WTC11 (cell line): Measurements from ENCODE around the gene LAPTM4A. TPM values are rescaled to one million over a fixed set of nuclear protein-coding genes. Genes with fewer than 3 reads are reported as not detected.

ENCODE experiments used
- ATAC-seq: fragments of 200-7000 bp; cut with Tn5 transposase; 2 replicates; pipeline ENCODE4 v1.10.0; 2021; ENCODE audit warnings: mild to moderate bottlenecking, moderate library complexity
- CTCF ChIA-PET: fragments of 300-600 bp; sonication (Branson Sonifier 250); formaldehyde crosslinking; loops from one replicate; lab custom pipeline; 2021; ENCODE audit warnings: antibody characterized with exemption; lab: Charles Lee
- POLR2A ChIA-PET: fragments of 350-600 bp; sonication (Branson Sonifier 250); formaldehyde crosslinking; loops from one replicate; lab custom pipeline; 2021; ENCODE audit warnings: antibody characterized with exemption; lab: Charles Lee
- DNase-seq: peaks from one replicate; pipeline ENCODE4 v3.0.0; 2021; ENCODE audit warnings: low spot score
- H3K27ac Mint-ChIP-seq: 2 replicates; pipeline ENCODE4 v1.8.0; 2021; ENCODE audit warnings: mixed read lengths
- H3K27me3 Mint-ChIP-seq: 2 replicates; pipeline ENCODE4 v1.8.0; 2021; ENCODE audit warnings: low read depth, mild to moderate bottlenecking, moderate library complexity, mixed read lengths
- H3K36me3 Mint-ChIP-seq: 2 replicates; pipeline ENCODE4 v1.8.0; 2021; ENCODE audit warnings: mixed read lengths
- H3K4me1 Mint-ChIP-seq: 2 replicates; pipeline ENCODE4 v1.8.0; 2022; ENCODE audit warnings: mixed read lengths
- H3K4me3 Mint-ChIP-seq: 2 replicates; pipeline ENCODE4 v1.8.0; 2021; ENCODE audit warnings: mild to moderate bottlenecking, moderate library complexity, mixed read lengths
- H3K9me3 Mint-ChIP-seq: 2 replicates; pipeline ENCODE4 v1.8.0; 2021; ENCODE audit warnings: mixed read lengths
- ETV6 ChIP-seq: sonication (generic); formaldehyde crosslinking; IDR thresholded peaks from 2 replicates; pipeline ENCODE4 v1.8.1; 2022; ENCODE audit warnings: mild to moderate bottlenecking, missing genetic modification reagents
- FOXP1 ChIP-seq: sonication (generic); formaldehyde crosslinking; IDR thresholded peaks from 2 replicates; pipeline ENCODE4 v1.8.0; 2022; ENCODE audit warnings: missing genetic modification reagents, mild to moderate bottlenecking, moderate library complexity, borderline replicate concordance
- GRHL2 ChIP-seq: fragments of 250-450 bp; sonication (Bioruptor Pico); IDR thresholded peaks from 2 replicates; pipeline ENCODE4 v1.8.0; 2022; ENCODE audit warnings: mild to moderate bottlenecking, moderate library complexity; ENCODE audit not compliant: insufficient replicate concordance, severe bottlenecking
- NR2C2 ChIP-seq: sonication (generic); formaldehyde crosslinking; IDR thresholded peaks from 2 replicates; pipeline ENCODE4 v1.8.0; 2022; ENCODE audit warnings: mild to moderate bottlenecking, missing genetic modification reagents
- OVOL2 ChIP-seq: fragments of 250-450 bp; sonication (Bioruptor Pico); IDR thresholded peaks from 2 replicates; pipeline ENCODE4 v1.9.0; 2021; ENCODE audit warnings: mild to moderate bottlenecking, borderline replicate concordance
- PRRX2 ChIP-seq: fragments of 250-450 bp; sonication (Bioruptor Pico); IDR thresholded peaks from 2 replicates; pipeline ENCODE4 v1.8.0; 2021; ENCODE audit warnings: mild to moderate bottlenecking
- TEAD1 ChIP-seq: sonication (generic); formaldehyde crosslinking; IDR thresholded peaks from 2 replicates; pipeline ENCODE4 v1.8.0; 2022; ENCODE audit warnings: mild to moderate bottlenecking, missing genetic modification reagents
- ZNF138 ChIP-seq: sonication (generic); formaldehyde crosslinking; conservative IDR thresholded peaks from 2 replicates; pipeline ENCODE4 v1.8.1; 2022; ENCODE audit warnings: mild to moderate bottlenecking, moderate library complexity, missing genetic modification reagents
- ZNF232 ChIP-seq: sonication (generic); formaldehyde crosslinking; IDR thresholded peaks from 2 replicates; pipeline ENCODE4 v1.8.0; 2022; ENCODE audit warnings: mild to moderate bottlenecking, missing genetic modification reagents
- ZNF317 ChIP-seq: sonication (generic); formaldehyde crosslinking; IDR thresholded peaks from 2 replicates; pipeline ENCODE4 v1.8.1; 2023; ENCODE audit warnings: low read depth, mild to moderate bottlenecking, moderate library complexity, missing genetic modification reagents, borderline replicate concordance
- ZNF416 ChIP-seq: fragments of 250-450 bp; sonication (Bioruptor Pico); IDR thresholded peaks from 2 replicates; pipeline ENCODE4 v1.9.0; 2021; ENCODE audit warnings: mild to moderate bottlenecking, inconsistent platforms
- total RNA-seq: library from RNA; stranded (reverse); gene quantifications from 3 replicates; pipeline ENCODE4 v1.2.3, GENCODE V29; 2021
- TF ChIP-seq, protein P1 (sequence below): sonication (generic); formaldehyde crosslinking; IDR thresholded peaks from 2 replicates; pipeline ENCODE4 v1.8.1; 2023; ENCODE audit warnings: mild to moderate bottlenecking, missing genetic modification reagents, borderline replicate concordance
- TF ChIP-seq, protein P2 (sequence below): fragments of 250-450 bp; sonication (Bioruptor Pico); IDR thresholded peaks from 2 replicates; pipeline ENCODE4 v1.8.0; 2021; ENCODE audit warnings: mild to moderate bottlenecking
- TF ChIP-seq, protein P3 (sequence below): sonication (generic); formaldehyde crosslinking; IDR thresholded peaks from 2 replicates; pipeline ENCODE4 v1.8.1; 2022; ENCODE audit warnings: low read depth, missing genetic modification reagents, borderline replicate concordance
- TF ChIP-seq, protein P4 (sequence below): sonication (generic); formaldehyde crosslinking; IDR thresholded peaks from 2 replicates; pipeline ENCODE4 v1.8.1; 2022; ENCODE audit warnings: mild to moderate bottlenecking, missing genetic modification reagents, moderate library complexity, borderline replicate concordance
- TF ChIP-seq, protein P5 (sequence below): sonication (generic); formaldehyde crosslinking; IDR thresholded peaks from 2 replicates; pipeline ENCODE4 v1.8.1; 2022; ENCODE audit warnings: low read depth, mild to moderate bottlenecking, moderate library complexity, missing genetic modification reagents, borderline replicate concordance
- TF ChIP-seq, protein P6 (sequence below): sonication (generic); formaldehyde crosslinking; conservative IDR thresholded peaks from 2 replicates; pipeline ENCODE4 v1.8.1; 2022; ENCODE audit warnings: mild to moderate bottlenecking, missing genetic modification reagents

The LAPTM4A gene
- total RNA-seq, 1 experiment from 2014 or later = 163 TPM

DNA sequence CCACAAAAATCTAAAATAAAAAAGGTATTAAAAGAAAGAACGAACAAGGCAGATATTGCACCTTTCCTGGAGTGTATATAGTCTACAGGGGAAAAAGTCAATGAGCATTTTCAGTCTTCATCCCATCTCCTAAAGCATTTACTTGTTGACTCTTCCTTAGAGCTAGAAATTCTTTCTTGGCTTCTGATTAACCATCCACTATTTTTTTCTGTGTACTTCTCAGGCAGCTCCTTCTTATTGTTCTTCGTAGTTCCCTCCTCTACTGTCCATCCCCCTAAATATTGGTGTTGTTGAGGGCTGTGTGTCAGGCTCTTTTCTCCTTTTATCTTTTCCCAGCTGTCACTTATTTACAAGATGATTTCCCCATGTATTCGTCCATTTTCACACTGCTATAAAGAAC is 3.5 kb upstream of the LAPTM4A start:
- H3K4me3 Mint-ChIP-seq = no peak overlapping the region
- no peaks in the 10 kb centered on the region for H3K9me3 Mint-ChIP-seq
- H3K4me1 Mint-ChIP-seq = peaks cover 3% of the 10 kb centered on the region
- ChIA-PET CTCF (interaction anchor here (1.2 kb wide), 1 partner anchor 39 kb away, joined by 5 read pairs; no protein-coding TSS in a partner anchor), POLR2A (no interaction called here)
- H3K27me3 Mint-ChIP-seq = peaks cover 17% of the 10 kb centered on the region
- TF ChIP-seq TEAD1 (no peak), OVOL2 (CRISPR knock-in tag) (no peak), ZNF232 (no peak), ETV6 (CRISPR knock-in tag) (no peak), GRHL2 (CRISPR knock-in tag) (no peak)
- TF ChIP-seq, protein P1, sequence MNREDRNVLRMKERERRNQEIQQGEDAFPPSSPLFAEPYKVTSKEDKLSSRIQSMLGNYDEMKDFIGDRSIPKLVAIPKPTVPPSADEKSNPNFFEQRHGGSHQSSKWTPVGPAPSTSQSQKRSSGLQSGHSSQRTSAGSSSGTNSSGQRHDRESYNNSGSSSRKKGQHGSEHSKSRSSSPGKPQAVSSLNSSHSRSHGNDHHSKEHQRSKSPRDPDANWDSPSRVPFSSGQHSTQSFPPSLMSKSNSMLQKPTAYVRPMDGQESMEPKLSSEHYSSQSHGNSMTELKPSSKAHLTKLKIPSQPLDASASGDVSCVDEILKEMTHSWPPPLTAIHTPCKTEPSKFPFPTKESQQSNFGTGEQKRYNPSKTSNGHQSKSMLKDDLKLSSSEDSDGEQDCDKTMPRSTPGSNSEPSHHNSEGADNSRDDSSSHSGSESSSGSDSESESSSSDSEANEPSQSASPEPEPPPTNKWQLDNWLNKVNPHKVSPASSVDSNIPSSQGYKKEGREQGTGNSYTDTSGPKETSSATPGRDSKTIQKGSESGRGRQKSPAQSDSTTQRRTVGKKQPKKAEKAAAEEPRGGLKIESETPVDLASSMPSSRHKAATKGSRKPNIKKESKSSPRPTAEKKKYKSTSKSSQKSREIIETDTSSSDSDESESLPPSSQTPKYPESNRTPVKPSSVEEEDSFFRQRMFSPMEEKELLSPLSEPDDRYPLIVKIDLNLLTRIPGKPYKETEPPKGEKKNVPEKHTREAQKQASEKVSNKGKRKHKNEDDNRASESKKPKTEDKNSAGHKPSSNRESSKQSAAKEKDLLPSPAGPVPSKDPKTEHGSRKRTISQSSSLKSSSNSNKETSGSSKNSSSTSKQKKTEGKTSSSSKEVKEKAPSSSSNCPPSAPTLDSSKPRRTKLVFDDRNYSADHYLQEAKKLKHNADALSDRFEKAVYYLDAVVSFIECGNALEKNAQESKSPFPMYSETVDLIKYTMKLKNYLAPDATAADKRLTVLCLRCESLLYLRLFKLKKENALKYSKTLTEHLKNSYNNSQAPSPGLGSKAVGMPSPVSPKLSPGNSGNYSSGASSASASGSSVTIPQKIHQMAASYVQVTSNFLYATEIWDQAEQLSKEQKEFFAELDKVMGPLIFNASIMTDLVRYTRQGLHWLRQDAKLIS (CRISPR knock-in tag) = no peak
- TF ChIP-seq, protein P2, sequence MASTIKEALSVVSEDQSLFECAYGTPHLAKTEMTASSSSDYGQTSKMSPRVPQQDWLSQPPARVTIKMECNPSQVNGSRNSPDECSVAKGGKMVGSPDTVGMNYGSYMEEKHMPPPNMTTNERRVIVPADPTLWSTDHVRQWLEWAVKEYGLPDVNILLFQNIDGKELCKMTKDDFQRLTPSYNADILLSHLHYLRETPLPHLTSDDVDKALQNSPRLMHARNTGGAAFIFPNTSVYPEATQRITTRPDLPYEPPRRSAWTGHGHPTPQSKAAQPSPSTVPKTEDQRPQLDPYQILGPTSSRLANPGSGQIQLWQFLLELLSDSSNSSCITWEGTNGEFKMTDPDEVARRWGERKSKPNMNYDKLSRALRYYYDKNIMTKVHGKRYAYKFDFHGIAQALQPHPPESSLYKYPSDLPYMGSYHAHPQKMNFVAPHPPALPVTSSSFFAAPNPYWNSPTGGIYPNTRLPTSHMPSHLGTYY (CRISPR knock-in tag) = no peak
- H3K36me3 Mint-ChIP-seq = no peaks in the 10 kb centered on the region
- ATAC-seq = no peak
- no peak for DNase-seq
- H3K27ac Mint-ChIP-seq = no peak overlapping the region

DNA sequence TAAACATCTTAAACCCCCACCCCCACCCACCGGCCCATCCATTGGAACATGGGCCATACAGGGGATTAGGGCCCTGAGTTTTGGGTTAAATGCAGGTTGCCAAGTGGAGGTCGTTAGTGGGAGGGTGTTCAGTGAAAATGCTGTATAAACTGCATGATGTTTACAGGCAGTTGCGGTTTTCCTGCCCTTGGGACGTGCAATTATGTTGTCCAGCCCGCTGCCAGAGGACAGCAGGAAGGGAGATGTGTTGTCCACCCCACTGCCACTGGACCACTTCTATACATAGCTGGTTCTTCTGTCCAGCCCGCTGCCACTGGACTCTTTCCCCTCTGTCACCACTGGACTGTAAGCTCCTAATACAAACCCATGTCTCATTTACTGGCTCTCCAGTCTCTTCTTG is 2.7 kb upstream of the LAPTM4A start:
- DNase-seq = no peak
- TF ChIP-seq ZNF138 (CRISPR knock-in tag) (no peak), ZNF416 (CRISPR knock-in tag) (no peak), ZNF317 (CRISPR knock-in tag) (no peak), FOXP1 (CRISPR knock-in tag) (no peak), NR2C2 (CRISPR knock-in tag) (no peak)
- TF ChIP-seq, protein P3, sequence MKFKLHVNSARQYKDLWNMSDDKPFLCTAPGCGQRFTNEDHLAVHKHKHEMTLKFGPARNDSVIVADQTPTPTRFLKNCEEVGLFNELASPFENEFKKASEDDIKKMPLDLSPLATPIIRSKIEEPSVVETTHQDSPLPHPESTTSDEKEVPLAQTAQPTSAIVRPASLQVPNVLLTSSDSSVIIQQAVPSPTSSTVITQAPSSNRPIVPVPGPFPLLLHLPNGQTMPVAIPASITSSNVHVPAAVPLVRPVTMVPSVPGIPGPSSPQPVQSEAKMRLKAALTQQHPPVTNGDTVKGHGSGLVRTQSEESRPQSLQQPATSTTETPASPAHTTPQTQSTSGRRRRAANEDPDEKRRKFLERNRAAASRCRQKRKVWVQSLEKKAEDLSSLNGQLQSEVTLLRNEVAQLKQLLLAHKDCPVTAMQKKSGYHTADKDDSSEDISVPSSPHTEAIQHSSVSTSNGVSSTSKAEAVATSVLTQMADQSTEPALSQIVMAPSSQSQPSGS (CRISPR knock-in tag) = no peak
- TF ChIP-seq, protein P4, sequence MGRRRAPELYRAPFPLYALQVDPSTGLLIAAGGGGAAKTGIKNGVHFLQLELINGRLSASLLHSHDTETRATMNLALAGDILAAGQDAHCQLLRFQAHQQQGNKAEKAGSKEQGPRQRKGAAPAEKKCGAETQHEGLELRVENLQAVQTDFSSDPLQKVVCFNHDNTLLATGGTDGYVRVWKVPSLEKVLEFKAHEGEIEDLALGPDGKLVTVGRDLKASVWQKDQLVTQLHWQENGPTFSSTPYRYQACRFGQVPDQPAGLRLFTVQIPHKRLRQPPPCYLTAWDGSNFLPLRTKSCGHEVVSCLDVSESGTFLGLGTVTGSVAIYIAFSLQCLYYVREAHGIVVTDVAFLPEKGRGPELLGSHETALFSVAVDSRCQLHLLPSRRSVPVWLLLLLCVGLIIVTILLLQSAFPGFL = no peak
- ChIA-PET POLR2A (no interaction called here), CTCF (interaction anchor here (1.2 kb wide), 1 partner anchor 39 kb away, joined by 5 read pairs; no protein-coding TSS in a partner anchor)
- peaks cover 11% of the 10 kb centered on the region for H3K4me1 Mint-ChIP-seq
- ATAC-seq = no peak
- H3K9me3 Mint-ChIP-seq = no peaks in the 10 kb centered on the region
- no peak overlapping the region for H3K27ac Mint-ChIP-seq
- peaks cover 17% of the 10 kb centered on the region for H3K27me3 Mint-ChIP-seq
- no peak overlapping the region for H3K4me3 Mint-ChIP-seq
- H3K36me3 Mint-ChIP-seq = no peaks in the 10 kb centered on the region

DNA sequence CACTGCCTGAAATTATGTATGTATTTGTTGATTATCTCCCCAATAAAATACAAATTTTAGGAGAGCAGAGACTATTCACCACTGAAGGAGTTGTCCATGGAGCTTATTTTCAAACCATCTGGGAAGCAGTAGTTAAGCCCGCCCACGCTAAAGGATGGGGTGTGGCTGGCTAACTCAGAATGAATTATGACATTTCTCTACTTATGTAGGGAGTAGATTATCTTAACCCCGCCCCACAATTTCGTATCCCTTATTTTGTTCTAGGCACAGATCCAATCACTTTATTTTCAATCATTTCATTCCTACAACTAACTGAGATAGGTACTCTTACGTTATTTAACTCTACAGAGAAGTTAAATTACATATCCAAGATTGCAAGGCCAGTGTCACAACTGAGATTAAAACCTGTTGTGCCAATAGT is 1.4 kb upstream of the LAPTM4A start:
- DNase-seq (no peak), ATAC-seq (no peak)
- POLR2A ChIA-PET = interaction anchor here (1.0 to 3.1 kb wide), 2 partner anchors 18 to 64 kb away, joined by 3 to 14 read pairs; partner anchors contain the start of gene WDR35
- no peak overlapping the region for H3K4me3 Mint-ChIP-seq
- peaks cover 22% of the 10 kb centered on the region for H3K4me1 Mint-ChIP-seq
- H3K36me3 Mint-ChIP-seq = no peaks in the 10 kb centered on the region
- TF ChIP-seq PRRX2 (CRISPR knock-in tag) = no peak
- TF ChIP-seq, protein P5, sequence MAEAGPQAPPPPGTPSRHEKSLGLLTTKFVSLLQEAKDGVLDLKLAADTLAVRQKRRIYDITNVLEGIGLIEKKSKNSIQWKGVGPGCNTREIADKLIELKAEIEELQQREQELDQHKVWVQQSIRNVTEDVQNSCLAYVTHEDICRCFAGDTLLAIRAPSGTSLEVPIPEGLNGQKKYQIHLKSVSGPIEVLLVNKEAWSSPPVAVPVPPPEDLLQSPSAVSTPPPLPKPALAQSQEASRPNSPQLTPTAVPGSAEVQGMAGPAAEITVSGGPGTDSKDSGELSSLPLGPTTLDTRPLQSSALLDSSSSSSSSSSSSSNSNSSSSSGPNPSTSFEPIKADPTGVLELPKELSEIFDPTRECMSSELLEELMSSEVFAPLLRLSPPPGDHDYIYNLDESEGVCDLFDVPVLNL = no peak
- TF ChIP-seq, protein P6, sequence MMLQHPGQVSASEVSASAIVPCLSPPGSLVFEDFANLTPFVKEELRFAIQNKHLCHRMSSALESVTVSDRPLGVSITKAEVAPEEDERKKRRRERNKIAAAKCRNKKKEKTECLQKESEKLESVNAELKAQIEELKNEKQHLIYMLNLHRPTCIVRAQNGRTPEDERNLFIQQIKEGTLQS (CRISPR knock-in tag) = no peak
- H3K9me3 Mint-ChIP-seq = no peaks in the 10 kb centered on the region
- CTCF ChIA-PET = interaction anchor here (0.7 to 6.7 kb wide), 3 partner anchors 37 to 190 kb away, joined by 3 to 62 read pairs (median 6); no protein-coding TSS in a partner anchor
- no peak overlapping the region for H3K27ac Mint-ChIP-seq
- H3K27me3 Mint-ChIP-seq = peaks cover 17% of the 10 kb centered on the region
